ENCODE measurements around the gene KANK3.
"Not testable (repeated sequence)": the region's sequence is repeated elsewhere in the genome, so short reads cannot be mapped to it uniquely, and the experiment has no call there.

Gene KANK3

DNA sequence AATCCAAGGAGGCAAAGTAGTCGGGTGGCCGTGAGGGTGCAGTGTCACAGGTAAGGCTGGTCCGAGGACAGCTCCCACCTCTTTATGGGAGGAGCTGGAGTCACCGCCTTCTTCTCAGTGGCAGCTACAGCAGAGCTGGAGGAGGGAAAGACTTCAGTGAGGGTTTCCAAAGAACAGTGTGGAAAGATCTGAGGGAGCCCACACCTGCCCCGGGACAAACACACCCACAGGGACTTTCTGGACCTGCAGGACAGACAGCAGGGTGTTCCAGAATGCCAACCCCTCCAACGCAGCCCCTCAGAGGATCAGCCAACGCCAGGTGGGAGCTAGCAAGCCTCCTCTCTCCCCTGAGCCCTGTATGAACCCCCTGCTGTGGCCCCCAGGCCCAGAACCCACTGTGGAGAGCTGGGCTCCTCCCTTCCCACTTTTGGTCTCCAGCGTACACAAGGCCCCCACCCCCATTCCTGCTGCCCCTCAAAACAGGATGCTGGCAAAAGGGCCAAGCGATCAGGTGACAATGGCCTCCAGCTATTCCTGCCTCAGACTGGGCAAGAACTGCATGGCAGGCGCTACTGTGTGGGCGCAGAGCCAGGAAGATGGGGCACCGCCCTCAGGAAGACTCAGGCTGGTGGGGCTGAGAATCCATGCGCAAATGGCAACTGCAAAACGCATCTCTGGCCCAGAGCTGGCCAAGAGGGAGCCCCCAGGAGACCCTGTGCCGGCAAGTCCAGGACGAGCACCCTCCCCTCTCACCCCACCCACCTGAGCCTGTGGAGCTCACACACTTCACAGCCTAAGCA, 31.4 kb downstream of the KANK3 start:
- DNase-seq (ENCODE audit: low read depth in 1 of 2, low spot score in 1 of 2), result peak in 1 of 2 experiments; percentile 55
- in situ Hi-C loops (cut with HindIII; ENCODE audit: low pct_unique_long_range_greater_than_20kb, low sequenced_read_pairs), result no loop called here
- TF ChIP-seq JUND (IDR thresholded peaks at IDR 0.05; ENCODE audit: low read depth), result no peak

DNA sequence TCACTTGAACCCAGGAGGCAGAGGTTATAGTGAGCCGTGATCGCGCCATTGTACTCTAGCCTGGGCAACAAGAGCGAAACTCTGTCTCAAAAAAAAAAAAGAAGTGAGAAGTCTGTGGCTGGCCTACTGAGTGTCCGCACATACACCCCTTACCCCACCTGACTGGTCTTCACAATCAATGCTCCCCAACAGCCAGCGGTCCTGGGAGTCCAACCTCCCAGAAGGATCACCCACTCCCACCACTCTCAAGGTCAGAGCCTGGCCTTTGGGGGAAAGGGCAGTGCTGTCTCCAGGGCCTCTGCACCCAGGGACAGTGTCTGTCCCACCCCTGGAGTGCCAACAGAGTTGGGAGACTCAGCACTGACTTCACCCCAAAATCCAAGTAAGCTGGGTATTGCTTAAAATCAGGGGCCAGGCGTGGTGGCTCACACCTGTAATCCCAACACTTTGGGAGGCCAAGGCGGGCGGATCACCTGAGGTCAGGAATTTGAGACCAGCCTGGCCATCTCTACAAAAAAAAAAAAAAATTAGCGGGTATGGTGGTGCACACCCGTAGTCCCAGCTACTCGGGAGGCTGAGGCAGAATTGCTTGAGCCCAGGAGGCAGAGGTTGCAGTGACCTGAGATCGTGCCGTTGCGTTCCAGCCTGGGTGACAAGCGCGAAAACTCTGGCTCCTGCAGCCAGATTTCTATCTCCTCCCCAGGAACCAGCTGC, 32.6 kb downstream of the KANK3 start:
- DNase-seq (ENCODE audit: low read depth in 1 of 2, low spot score in 1 of 2), result no peak
- TF ChIP-seq JUND (IDR thresholded peaks at IDR 0.05; ENCODE audit: low read depth), result no peak
- in situ Hi-C loops (cut with HindIII; ENCODE audit: low pct_unique_long_range_greater_than_20kb, low sequenced_read_pairs), result no loop called here

DNA sequence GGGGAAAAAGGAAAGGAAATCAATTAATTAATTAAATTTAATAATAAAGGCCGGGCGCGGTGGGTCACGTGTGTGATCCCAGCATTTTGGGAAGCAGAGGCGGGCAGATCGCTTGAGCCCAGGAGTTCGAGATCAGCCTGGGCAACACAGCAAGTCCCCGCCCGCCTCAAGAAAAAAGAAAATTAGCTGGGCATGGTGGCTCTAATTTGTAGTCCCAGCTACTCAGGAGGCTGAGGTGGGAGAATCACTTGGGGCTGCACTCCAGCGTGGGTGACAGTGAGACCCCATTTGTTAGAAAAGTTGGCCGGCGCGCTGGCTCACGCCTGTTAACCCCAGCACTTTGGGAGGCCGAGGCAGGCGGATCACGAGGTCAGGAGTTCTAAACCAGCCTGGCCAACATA, 34.2 kb downstream of the KANK3 start:
- in situ Hi-C loops (cut with HindIII; ENCODE audit: low pct_unique_long_range_greater_than_20kb, low sequenced_read_pairs), result no loop called here
- DNase-seq (ENCODE audit: low read depth in 1 of 2, low spot score in 1 of 2), result no peak
- no peak for TF ChIP-seq JUND (IDR thresholded peaks at IDR 0.05; ENCODE audit: low read depth)

- TF ChIP-seq JUND (IDR thresholded peaks at IDR 0.05; ENCODE audit: low read depth), result no peak
- in situ Hi-C loops (cut with HindIII; ENCODE audit: low pct_unique_long_range_greater_than_20kb, low sequenced_read_pairs), result no loop called here
- no peak for DNase-seq (ENCODE audit: low read depth in 1 of 2, low spot score in 1 of 2)
Observed at GRCh38 chr19:8307965-8308866, 34.8 kb downstream of the KANK3 start, which contains the start of gene CD320. CD320 (minus strand) TSS chr19:8308358; CDS start chr19:8308290, 68 bp downstream.

DNA sequence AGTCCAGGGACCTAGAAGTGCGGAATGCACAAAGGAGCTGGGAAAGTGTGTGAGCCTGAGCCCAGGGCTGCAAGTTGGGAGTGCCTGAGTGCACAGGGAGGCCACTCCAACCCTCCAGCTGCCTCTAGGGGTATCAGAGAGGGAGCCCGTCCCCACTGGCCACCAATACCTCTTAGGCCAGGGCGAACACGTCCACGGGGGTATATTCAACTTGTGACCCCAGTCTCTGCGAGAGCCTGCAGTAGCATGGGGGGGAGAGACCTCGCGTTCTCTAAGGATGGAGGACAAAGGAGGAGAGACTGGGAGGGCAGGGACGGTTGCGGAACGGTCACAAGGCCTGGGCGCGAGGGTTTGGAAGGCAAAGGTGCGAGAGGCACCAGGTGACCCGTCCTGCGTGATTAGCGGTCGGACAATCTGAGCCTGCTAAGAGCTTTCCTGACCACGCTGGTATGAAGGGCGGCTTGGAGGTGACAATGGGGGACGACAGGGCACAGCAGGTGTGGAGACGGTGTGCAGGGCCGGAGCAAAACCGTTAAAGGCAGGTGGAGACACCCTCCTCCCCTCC, 35.6 kb downstream of the KANK3 start:
- no peak for TF ChIP-seq JUND (IDR thresholded peaks at IDR 0.05; ENCODE audit: low read depth)
- DNase-seq (ENCODE audit: low read depth in 1 of 2, low spot score in 1 of 2), result no peak
- in situ Hi-C loops (cut with HindIII; ENCODE audit: low pct_unique_long_range_greater_than_20kb, low sequenced_read_pairs), result no loop called here

GRCh38 chr19:8306235-8307054, 36.6 kb downstream of the KANK3 start:
- in situ Hi-C loops (cut with HindIII; ENCODE audit: low pct_unique_long_range_greater_than_20kb, low sequenced_read_pairs), result no loop called here
- no peak for DNase-seq (ENCODE audit: low read depth in 1 of 2, low spot score in 1 of 2)
- TF ChIP-seq JUND (IDR thresholded peaks at IDR 0.05; ENCODE audit: low read depth), result no peak

GRCh38 chr19:8305798-8306197, 37.3 kb downstream of the KANK3 start:
- in situ Hi-C loops (cut with HindIII; ENCODE audit: low pct_unique_long_range_greater_than_20kb, low sequenced_read_pairs), result no loop called here
- TF ChIP-seq JUND (IDR thresholded peaks at IDR 0.05; ENCODE audit: low read depth), result no peak
- no peak for DNase-seq (ENCODE audit: low read depth in 1 of 2, low spot score in 1 of 2)

GRCh38 chr19:8304841-8305621, 38.0 kb downstream of the KANK3 start:
- DNase-seq (ENCODE audit: low read depth in 1 of 2, low spot score in 1 of 2), result peak; percentile 73
- in situ Hi-C loops (cut with HindIII; ENCODE audit: low pct_unique_long_range_greater_than_20kb, low sequenced_read_pairs), result no loop called here
- no peak for TF ChIP-seq JUND (IDR thresholded peaks at IDR 0.05; ENCODE audit: low read depth)

DNA sequence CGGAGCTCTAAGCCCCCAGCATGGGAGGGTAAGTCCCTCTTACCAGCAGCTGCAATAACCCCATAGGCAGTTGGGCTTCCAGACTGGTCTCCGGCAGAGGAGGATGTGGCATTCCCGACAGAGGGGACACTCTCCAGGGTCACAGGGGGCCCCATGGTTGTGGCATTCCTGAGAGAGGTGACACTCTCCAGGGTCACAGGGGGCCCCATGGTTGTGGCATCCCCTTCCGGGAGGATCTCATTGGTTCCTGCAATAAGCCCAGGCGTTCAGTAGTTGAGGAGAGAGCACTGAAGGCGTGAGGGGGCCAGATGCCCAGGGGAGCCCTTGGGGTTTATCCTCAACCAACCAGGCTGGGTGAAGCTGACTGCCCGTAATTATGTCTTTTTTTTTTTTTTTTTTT, 40.3 kb downstream of the KANK3 start:
- in situ Hi-C loops (cut with HindIII; ENCODE audit: low pct_unique_long_range_greater_than_20kb, low sequenced_read_pairs), result no loop called here
- TF ChIP-seq JUND (IDR thresholded peaks at IDR 0.05; ENCODE audit: low read depth), result no peak
- no peak for DNase-seq (ENCODE audit: low read depth in 1 of 2, low spot score in 1 of 2)

- in situ Hi-C loops (cut with HindIII; ENCODE audit: low pct_unique_long_range_greater_than_20kb, low sequenced_read_pairs), result no loop called here
- TF ChIP-seq JUND (IDR thresholded peaks at IDR 0.05; ENCODE audit: low read depth), result no peak
Observed at GRCh38 chr19:8302357-8302691, 40.7 kb downstream of the KANK3 start.

DNA sequence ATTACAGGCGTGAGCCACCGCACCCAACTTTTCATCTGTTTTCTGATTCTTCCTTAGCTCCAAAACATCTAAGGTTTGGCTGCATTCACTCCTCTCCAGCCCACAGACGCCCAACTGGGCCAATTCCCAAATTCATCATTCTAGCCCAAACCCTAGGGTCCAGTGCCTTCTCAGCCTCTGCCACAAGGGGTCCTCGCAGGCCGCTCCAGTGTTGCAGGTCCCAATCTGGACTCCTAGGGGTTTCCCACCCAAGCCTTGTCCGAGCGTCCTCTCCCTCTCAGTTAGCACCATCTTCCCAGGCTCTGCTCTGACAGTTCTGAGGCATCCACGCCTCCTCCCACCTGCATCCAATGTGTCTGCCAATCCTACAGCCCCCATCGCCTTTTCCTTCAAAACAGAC, 51.7 kb downstream of the KANK3 start:
- in situ Hi-C loops (cut with HindIII; ENCODE audit: low pct_unique_long_range_greater_than_20kb, low sequenced_read_pairs); DNase-seq (ENCODE audit: low read depth in 1 of 2, low spot score in 1 of 2): not testable (repeated sequence)

More at GRCh38 chr19:8302357-8302691, 40.7 kb downstream of the KANK3 start:
- DNase-seq (ENCODE audit: low read depth in 1 of 2, low spot score in 1 of 2), result no peak

DNA sequence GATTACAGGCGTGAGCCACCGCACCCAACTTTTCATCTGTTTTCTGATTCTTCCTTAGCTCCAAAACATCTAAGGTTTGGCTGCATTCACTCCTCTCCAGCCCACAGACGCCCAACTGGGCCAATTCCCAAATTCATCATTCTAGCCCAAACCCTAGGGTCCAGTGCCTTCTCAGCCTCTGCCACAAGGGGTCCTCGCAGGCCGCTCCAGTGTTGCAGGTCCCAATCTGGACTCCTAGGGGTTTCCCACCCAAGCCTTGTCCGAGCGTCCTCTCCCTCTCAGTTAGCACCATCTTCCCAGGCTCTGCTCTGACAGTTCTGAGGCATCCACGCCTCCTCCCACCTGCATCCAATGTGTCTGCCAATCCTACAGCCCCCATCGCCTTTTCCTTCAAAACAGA, 66.6 kb downstream of the KANK3 start:
- in situ Hi-C loops (cut with HindIII; ENCODE audit: low pct_unique_long_range_greater_than_20kb, low sequenced_read_pairs); DNase-seq (ENCODE audit: low read depth in 1 of 2, low spot score in 1 of 2): not testable (repeated sequence)
